HepG2 (cell line): Measurements from ENCODE around the gene ENAH. TPM values are rescaled to one million over a fixed set of nuclear protein-coding genes. Genes with fewer than 3 reads are reported as not detected.
A peak's percentile ranks its signal among the peaks of the same experiment; 100 is the strongest.

Experiments used
- ARNTL ChIP-seq: sonication (generic); formaldehyde crosslinking; IDR thresholded peaks from 2 replicates; pipeline ENCODE4 v1.4.0; 2020; ENCODE audit warnings: mild to moderate bottlenecking, missing genetic modification reagents
- BCL6 ChIP-seq: IDR thresholded peaks from 2 replicates; pipeline ENCODE4 v1.6.1; 2016; ENCODE audit warnings: missing genetic modification reagents, missing compliant biosample characterization
- ETV5 ChIP-seq: IDR thresholded peaks from 2 replicates; pipeline ENCODE4 v1.6.1; 2018; ENCODE audit warnings: missing biosample characterization, missing genetic modification reagents, inconsistent platforms, borderline replicate concordance
- FOXA3 ChIP-seq: IDR thresholded peaks from 2 replicates; pipeline ENCODE4 v1.6.1; 2016; ENCODE audit warnings: missing genetic modification reagents, missing compliant biosample characterization
- FOXP4 ChIP-seq: sonication (generic); formaldehyde crosslinking; IDR thresholded peaks from 2 replicates; pipeline ENCODE4 v1.4.0; 2020; ENCODE audit warnings: missing genetic modification reagents
- HDAC1 ChIP-seq: sonication (generic); formaldehyde crosslinking; IDR thresholded peaks from 2 replicates; pipeline ENCODE4 v1.5.1; 2020; ENCODE audit warnings: mild to moderate bottlenecking, missing genetic modification reagents
- MATR3 ChIP-seq: sonication (generic); formaldehyde crosslinking; IDR thresholded peaks from 2 replicates; pipeline ENCODE4 v1.4.0; 2020; ENCODE audit warnings: missing genetic modification reagents
- MED8 ChIP-seq: sonication (generic); formaldehyde crosslinking; IDR thresholded peaks from 2 replicates; pipeline ENCODE4 v1.8.1; 2023; ENCODE audit warnings: mild to moderate bottlenecking, missing genetic modification reagents; ENCODE audit not compliant: insufficient replicate concordance
- MLX ChIP-seq: IDR thresholded peaks from 2 replicates; pipeline ENCODE4 v1.6.1; 2016
- MTA3 ChIP-seq: sonication (generic); formaldehyde crosslinking; IDR thresholded peaks from 2 replicates; pipeline ENCODE4 v1.4.0; 2020; ENCODE audit warnings: missing genetic modification reagents
- NFIB ChIP-seq: sonication (generic); formaldehyde crosslinking; IDR thresholded peaks from 2 replicates; pipeline ENCODE4 v1.9.0; 2021; ENCODE audit warnings: missing genetic modification reagents, mild to moderate bottlenecking, borderline replicate concordance
- PHF5A ChIP-seq: IDR thresholded peaks from one replicate; pipeline ENCODE4 v1.6.1; 2018; ENCODE audit warnings: low read depth, missing genetic modification reagents; ENCODE audit not compliant: unreplicated experiment
- RARA ChIP-seq: IDR thresholded peaks from 2 replicates; pipeline ENCODE4 v1.6.1; 2016; ENCODE audit warnings: missing genetic modification reagents, missing compliant biosample characterization
- SP2 ChIP-seq: sonication (generic); formaldehyde crosslinking; IDR thresholded peaks from 2 replicates; pipeline ENCODE4 v1.5.1; 2020; ENCODE audit warnings: mild to moderate bottlenecking, missing genetic modification reagents
- TBX2 ChIP-seq: sonication (generic); formaldehyde crosslinking; IDR thresholded peaks from 2 replicates; pipeline ENCODE4 v1.5.0; 2020; ENCODE audit warnings: missing genetic modification reagents, mild to moderate bottlenecking, borderline replicate concordance
- TCF7 ChIP-seq: sonication (generic); IDR thresholded peaks from 2 replicates; pipeline ENCODE4 v1.6.1; 2016; ENCODE audit warnings: antibody characterized with exemption, low read depth
- THAP7 ChIP-seq: sonication (generic); formaldehyde crosslinking; IDR thresholded peaks from 2 replicates; pipeline ENCODE4 v1.8.1; 2023; ENCODE audit warnings: mild to moderate bottlenecking, missing genetic modification reagents
- ZBTB43 ChIP-seq: sonication (generic); formaldehyde crosslinking; conservative IDR thresholded peaks from 2 replicates; pipeline ENCODE4 v1.4.0; 2020; ENCODE audit warnings: missing genetic modification reagents
- ZFP36L2 ChIP-seq: sonication (generic); formaldehyde crosslinking; IDR thresholded peaks from 2 replicates; pipeline ENCODE4 v1.4.0; 2020; ENCODE audit warnings: missing genetic modification reagents
- ZFP37 ChIP-seq: sonication (generic); formaldehyde crosslinking; IDR thresholded peaks from 2 replicates; pipeline ENCODE4 v1.4.0; 2020; ENCODE audit warnings: missing genetic modification reagents, borderline replicate concordance
- ZNF331 ChIP-seq: sonication (generic); formaldehyde crosslinking; IDR thresholded peaks from 2 replicates; pipeline ENCODE4 v1.4.0; 2020; ENCODE audit warnings: missing genetic modification reagents
- ZNF552 ChIP-seq: sonication (generic); formaldehyde crosslinking; IDR thresholded peaks from 2 replicates; pipeline ENCODE4 v1.9.0; 2022; ENCODE audit warnings: missing genetic modification reagents, mild to moderate bottlenecking, borderline replicate concordance
- ZNF644 ChIP-seq: IDR thresholded peaks from 2 replicates; pipeline ENCODE4 v1.6.1; 2016; ENCODE audit warnings: low read depth
- ZNF672 ChIP-seq: sonication (generic); formaldehyde crosslinking; IDR thresholded peaks from 2 replicates; pipeline ENCODE4 v1.8.1; 2022; ENCODE audit warnings: missing genetic modification reagents
- ZNF790 ChIP-seq: sonication (generic); formaldehyde crosslinking; IDR thresholded peaks from 2 replicates; pipeline ENCODE4 v1.8.0; 2022; ENCODE audit warnings: missing genetic modification reagents, mild to moderate bottlenecking, borderline replicate concordance
- ZNF816 ChIP-seq: sonication (generic); formaldehyde crosslinking; IDR thresholded peaks from 2 replicates; pipeline ENCODE4 v1.8.0; 2022; ENCODE audit warnings: missing genetic modification reagents, mild to moderate bottlenecking, borderline replicate concordance
- polyA plus RNA-seq, 8 experiments: library from polyadenylated mRNA; depleted of rRNA in 3 of 8; stranded (reverse) in 7 of 8; unstranded in 1 of 8; fragments of >200 nt; fragmentation: Illumina TruSeq in 4 of 8; extraction: Trizol in 4 of 8; gene quantifications; 2 replicates each; pipeline versions ENCODE4 v1.2.1 to v1.2.3, GENCODE V29; 2011 to 2016; ENCODE audit warnings: low read depth in 4 of 8, missing spikeins in 1 of 8, mixed read lengths in 1 of 8; ENCODE audit not compliant: insufficient read depth in 1 of 8
- total RNA-seq, 5 experiments: library from RNA; depleted of rRNA; stranded (reverse); fragments of >200 nt; fragmentation: Illumina TruSeq; extraction: Trizol; gene quantifications; 2 replicates each; pipeline ENCODE4 v1.2.3, GENCODE V29; 2016; ENCODE audit warnings: low read depth in 1 of 5

The ENAH gene
- total and polyA plus RNA-seq, 2 of the 13 experiments (the other 11 are each of a cell fraction or from before 2014, with no cell fraction given) = 22.1 to 58.3 TPM

GRCh38 chr1:225694151-225694603, 41.3 kb upstream of the ENAH start (continued):
- TF ChIP-seq HDAC1 (peak; percentile 78), MLX (CRISPR knock-in tag) (peak; percentile 61; the same call in 1 of the 2 replicates), SP2 (no peak), MTA3 (CRISPR knock-in tag) (no peak), MED8 (CRISPR knock-in tag) (no peak), TCF7 (peak; percentile 89), THAP7 (no peak), ZNF644 (CRISPR knock-in tag) (peak; percentile 68; the same call in 1 of the 2 replicates), MATR3 (CRISPR knock-in tag) (no peak), FOXA3 (CRISPR knock-in tag) (peak; percentile 96), BCL6 (peak; percentile 89), ZNF331 (CRISPR knock-in tag) (peak; percentile 58; the same call in 1 of the 2 replicates), TBX2 (CRISPR knock-in tag) (peak; percentile 30; the same call in 1 of the 2 replicates), ZFP37 (no peak), PHF5A (CRISPR knock-in tag) (no peak), NFIB (CRISPR knock-in tag) (no peak), ETV5 (CRISPR knock-in tag) (peak; percentile 86; the same call in 1 of the 2 replicates), FOXP4 (CRISPR knock-in tag) (peak; percentile 86), ARNTL (CRISPR knock-in tag) (0 out of 2 replicates have a peak, but pooled peaks have one; percentile 40), ZBTB43 (CRISPR knock-in tag) (peak; percentile 97), ZNF790 (CRISPR knock-in tag) (no peak), ZFP36L2 (CRISPR knock-in tag) (no peak), RARA (CRISPR knock-in tag) (peak; percentile 79), ZNF672 (CRISPR knock-in tag) (no peak), ZNF816 (CRISPR knock-in tag) (peak; percentile 33; the same call in 1 of the 2 replicates), ZNF552 (CRISPR knock-in tag) (no peak)
